ENCODE data around the gene PARL. TPM values are rescaled to one million over a fixed set of nuclear protein-coding genes. Genes with fewer than 3 reads are reported as not detected.

PARL gene
- total and polyA plus RNA-seq, 4 donors = 30.0 to 118 (median 54.8) TPM

- Histone ChIP-seq H3K4me3 (no peak overlapping the region), H3K27ac (ENCODE audit: low read depth in 1 of 2, low read length in 1 of 2) (no peak overlapping the region), H3K4me1 (ENCODE audit: control insufficient read depth in 5 of 5, insufficient read depth in 5 of 5, low read length in 5 of 5) (no peaks in the 10 kb centered on the region), H3K27me3 (ENCODE audit: control insufficient read depth in 3 of 3, insufficient read depth in 3 of 3, low read length in 2 of 3) (no peaks in the 10 kb centered on the region), H3K36me3 (ENCODE audit: control insufficient read depth in 4 of 4, insufficient read depth in 4 of 4, low read length in 4 of 4) (peaks cover 2 to 16% (median 10%) of the 10 kb centered on the region in 4 donors), H3K9me3 (ENCODE audit: control insufficient read depth in 4 of 4, insufficient read depth in 3 of 4, low read length in 3 of 4) (no peaks in the 10 kb centered on the region), H3K9ac (ENCODE audit: insufficient read depth in 1 of 2, low read length in 2 of 2) (no peak overlapping the region)
- ATAC-seq (ENCODE audit: insufficient read depth, low FRiP score) (no peak), DNase-seq (no peak)
- WGBS, 2 donors = 92 to 94% methylated on average over 10 of the region's 10 CpGs
- no peak for TF ChIP-seq CTCF (IDR thresholded peaks at IDR 0.05; ENCODE audit: control extremely low read depth, extremely low read depth)
These were observed 45.4 kb upstream of the PARL start for GRCh38 chr3:183930086-183930485.

GRCh38 chr3:183927059-183927458, 42.4 kb upstream of the PARL start:
- no peak for TF ChIP-seq CTCF (IDR thresholded peaks at IDR 0.05; ENCODE audit: control extremely low read depth, extremely low read depth)
- H3K9me3 ChIP-seq (ENCODE audit: control insufficient read depth in 4 of 4, insufficient read depth in 3 of 4, low read length in 3 of 4) = no peaks in the 10 kb centered on the region
- no peak overlapping the region for H3K9ac ChIP-seq (ENCODE audit: insufficient read depth in 1 of 2, low read length in 2 of 2)
- ATAC-seq (ENCODE audit: insufficient read depth, low FRiP score) = no peak
- H3K4me3 ChIP-seq = no peak overlapping the region
- peaks cover 5 to 22% (median 15%) of the 10 kb centered on the region in 4 donors for H3K36me3 ChIP-seq (ENCODE audit: control insufficient read depth in 4 of 4, insufficient read depth in 4 of 4, low read length in 4 of 4)
- no peaks in the 10 kb centered on the region for H3K27me3 ChIP-seq (ENCODE audit: control insufficient read depth in 3 of 3, insufficient read depth in 3 of 3, low read length in 2 of 3)
- no peak for DNase-seq
- H3K4me1 ChIP-seq (ENCODE audit: control insufficient read depth in 5 of 5, insufficient read depth in 5 of 5, low read length in 5 of 5) = no peaks in the 10 kb centered on the region
- 97 to 98% methylated on average over 3 of the region's 3 CpGs for WGBS, 2 donors
- no peak overlapping the region for H3K27ac ChIP-seq (ENCODE audit: low read depth in 1 of 2, low read length in 1 of 2)

- TF ChIP-seq CTCF (IDR thresholded peaks at IDR 0.05; ENCODE audit: control extremely low read depth, extremely low read depth) = no peak
- H3K4me1 ChIP-seq (ENCODE audit: control insufficient read depth in 5 of 5, insufficient read depth in 5 of 5, low read length in 5 of 5) = no peaks in the 10 kb centered on the region
- no peak overlapping the region for H3K27ac ChIP-seq (ENCODE audit: low read depth in 1 of 2, low read length in 1 of 2)
- ATAC-seq (ENCODE audit: insufficient read depth, low FRiP score) (no peak), DNase-seq (no peak)
- no peaks in the 10 kb centered on the region for H3K9me3 ChIP-seq (ENCODE audit: control insufficient read depth in 4 of 4, insufficient read depth in 3 of 4, low read length in 3 of 4)
- no peak overlapping the region for H3K9ac ChIP-seq (ENCODE audit: insufficient read depth in 1 of 2, low read length in 2 of 2)
- peaks cover 9 to 31% (median 18%) of the 10 kb centered on the region in 4 donors for H3K36me3 ChIP-seq (ENCODE audit: control insufficient read depth in 4 of 4, insufficient read depth in 4 of 4, low read length in 4 of 4)
- H3K27me3 ChIP-seq (ENCODE audit: control insufficient read depth in 3 of 3, insufficient read depth in 3 of 3, low read length in 2 of 3) = no peaks in the 10 kb centered on the region
- 96 to 98% methylated on average over 7 of the region's 7 CpGs for WGBS, 2 donors
- H3K4me3 ChIP-seq = no peak overlapping the region
These were observed 40.3 kb upstream of the PARL start for GRCh38 chr3:183924956-183925355.

GRCh38 chr3:183924543-183924942, 39.9 kb upstream of the PARL start:
- Histone ChIP-seq H3K36me3 (ENCODE audit: control insufficient read depth in 4 of 4, insufficient read depth in 4 of 4, low read length in 4 of 4) (peaks cover 11 to 31% (median 19%) of the 10 kb centered on the region in 4 donors), H3K27ac (ENCODE audit: low read depth in 1 of 2, low read length in 1 of 2) (no peak overlapping the region), H3K27me3 (ENCODE audit: control insufficient read depth in 3 of 3, insufficient read depth in 3 of 3, low read length in 2 of 3) (no peaks in the 10 kb centered on the region), H3K9me3 (ENCODE audit: control insufficient read depth in 4 of 4, insufficient read depth in 3 of 4, low read length in 3 of 4) (no peaks in the 10 kb centered on the region), H3K4me1 (ENCODE audit: control insufficient read depth in 5 of 5, insufficient read depth in 5 of 5, low read length in 5 of 5) (no peaks in the 10 kb centered on the region), H3K4me3 (no peak overlapping the region), H3K9ac (ENCODE audit: insufficient read depth in 1 of 2, low read length in 2 of 2) (no peak overlapping the region)
- 95 to 98% methylated on average over 3 of the region's 3 CpGs for WGBS, 2 donors
- no peak for TF ChIP-seq CTCF (IDR thresholded peaks at IDR 0.05; ENCODE audit: control extremely low read depth, extremely low read depth)
- no peak for ATAC-seq (ENCODE audit: insufficient read depth, low FRiP score)
- no peak for DNase-seq
